ENCODE measurements around the gene CCNL2.
"Not testable (repeated sequence)": the region's sequence is repeated elsewhere in the genome, so short reads cannot be mapped to it uniquely, and the experiment has no call there.

CCNL2 gene

DNA sequence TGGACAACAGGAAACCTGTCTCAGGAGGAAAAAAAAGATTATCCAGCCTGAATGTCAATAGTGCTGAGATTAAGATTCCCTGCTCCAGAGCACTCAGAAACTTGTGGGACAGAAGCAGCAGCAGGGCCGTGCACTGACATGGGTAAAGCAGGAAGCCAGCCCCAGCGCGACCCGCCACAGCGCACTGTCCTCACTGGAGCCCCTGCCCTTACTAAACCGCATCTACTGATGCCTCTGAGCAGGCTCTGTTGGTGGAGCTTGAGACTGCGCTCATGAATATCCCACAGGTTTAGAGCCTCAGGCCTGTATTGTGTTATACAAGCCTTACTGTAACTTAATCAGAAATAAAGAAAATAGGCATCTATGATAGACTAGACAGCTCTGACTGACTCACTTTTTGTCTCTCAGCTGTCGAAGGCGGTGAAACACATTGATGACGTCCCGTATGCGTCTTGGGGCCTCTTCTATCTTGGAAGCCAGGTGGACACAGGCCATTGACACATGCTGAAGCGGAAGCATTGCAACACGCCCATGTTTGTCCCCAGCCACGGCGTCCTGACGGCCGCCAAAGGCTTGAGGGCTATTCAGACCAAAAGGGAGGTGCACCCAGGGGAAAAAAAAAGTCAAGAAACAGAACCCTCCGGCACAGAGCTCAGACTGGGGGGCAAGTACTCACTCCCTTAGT lies 1.2 kb downstream of the CCNL2 start:
- FAIRE-seq: no peak

- no peak for FAIRE-seq
Measured at GRCh38 chr1:1395166-1395565, 4.0 kb downstream of the CCNL2 start.

- FAIRE-seq: no peak
Measured at GRCh38 chr1:1394116-1394515, 5.0 kb downstream of the CCNL2 start.

- FAIRE-seq: no peak
Measured at GRCh38 chr1:1393428-1393827, 5.7 kb downstream of the CCNL2 start.

GRCh38 chr1:1393014-1393413 lies 6.1 kb downstream of the CCNL2 start:
- FAIRE-seq: no peak

DNA sequence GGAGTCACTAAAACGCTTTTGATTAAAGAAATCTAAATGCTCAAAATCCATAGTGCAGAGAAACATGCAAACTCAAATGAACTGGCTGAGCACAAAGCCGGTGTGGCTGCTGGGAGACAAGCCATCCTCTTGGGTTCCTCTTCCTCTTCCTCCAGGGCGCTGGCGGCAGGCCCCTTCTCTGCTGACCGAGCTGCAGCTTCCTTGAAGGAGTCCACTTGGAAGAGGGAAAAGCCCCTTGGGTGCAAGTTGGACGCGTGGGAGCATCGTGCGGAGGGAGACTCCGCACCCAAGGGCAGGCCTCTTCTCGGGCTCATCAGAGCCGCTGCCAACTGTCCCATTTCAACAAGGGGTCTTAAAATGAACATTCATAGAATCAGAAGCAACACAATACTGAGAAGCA lies 7.9 kb downstream of the CCNL2 start:
- no peak for FAIRE-seq

- FAIRE-seq: no peak
Measured at GRCh38 chr1:1390675-1391074, 8.5 kb downstream of the CCNL2 start.

GRCh38 chr1:1388078-1388472 lies 11.1 kb downstream of the CCNL2 start:
- no peak for FAIRE-seq

DNA sequence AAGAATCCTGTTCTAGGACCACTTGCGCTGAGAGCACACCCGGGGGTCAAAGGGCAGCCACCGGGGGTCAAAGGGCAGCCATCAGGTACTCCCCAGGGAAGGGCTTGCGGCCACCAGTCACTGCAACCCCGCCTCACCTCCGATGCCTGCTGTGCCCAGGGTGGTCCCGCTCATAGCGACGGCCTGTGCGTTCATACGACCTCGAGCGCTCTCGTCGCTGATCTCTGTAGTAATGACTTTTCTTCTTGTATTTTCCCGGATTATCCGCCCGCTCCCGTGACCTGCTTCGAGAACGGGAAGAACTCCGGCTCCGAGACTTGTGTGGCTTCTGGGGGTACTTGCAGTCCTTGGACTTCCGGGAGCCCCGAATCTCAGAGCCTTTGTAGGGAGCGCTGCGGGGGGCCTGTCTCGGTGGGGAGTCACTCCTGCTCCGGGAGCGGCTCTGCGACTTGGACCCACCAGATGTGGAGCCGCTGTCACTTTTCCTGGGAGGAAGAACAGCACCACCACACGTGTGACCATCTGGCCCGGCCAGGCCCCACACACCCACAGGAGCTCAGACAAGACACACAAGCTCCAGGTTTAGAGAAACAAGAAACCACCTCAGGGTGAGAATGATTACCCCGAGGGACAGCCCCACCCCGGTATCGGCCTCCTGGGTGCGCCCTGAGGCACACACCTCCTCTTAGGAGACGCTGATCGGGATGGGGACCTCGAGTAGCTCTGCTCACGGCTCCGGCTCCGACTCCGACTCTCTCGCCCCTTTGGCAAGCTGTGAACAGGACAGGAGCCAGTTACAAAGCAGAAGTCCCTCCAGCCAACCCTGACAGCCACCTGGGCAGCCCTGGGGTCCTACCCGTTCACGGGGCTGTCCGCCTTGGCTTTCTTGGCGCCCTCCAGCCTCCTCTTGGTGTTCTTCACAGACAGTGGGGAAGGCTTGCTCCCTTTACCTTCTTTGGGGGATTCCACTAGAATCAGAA lies 11.7 kb downstream of the CCNL2 start:
- no peak for FAIRE-seq

DNA sequence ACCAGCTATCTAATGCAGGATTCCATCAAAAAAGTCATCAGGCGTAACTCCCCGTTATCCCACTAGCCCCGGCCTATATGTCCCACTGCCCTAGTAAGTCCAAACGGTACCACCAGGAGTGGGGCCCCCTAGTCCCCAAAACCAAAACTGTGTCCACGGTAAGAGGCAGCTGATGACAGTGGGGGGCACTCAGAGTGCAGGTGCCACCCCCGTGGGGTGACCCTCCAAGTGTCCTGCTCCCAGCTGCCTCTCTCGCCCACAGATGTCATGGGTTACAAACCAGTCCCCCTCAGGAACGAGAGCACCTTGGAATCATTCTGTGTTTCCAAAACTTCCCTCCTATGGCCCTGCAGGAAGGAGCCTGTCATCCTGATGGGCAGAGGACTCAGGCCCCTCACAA lies 13.2 kb downstream of the CCNL2 start:
- FAIRE-seq: no peak

- FAIRE-seq: not testable (repeated sequence)
Measured at GRCh38 chr1:1385339-1385738, 13.8 kb downstream of the CCNL2 start.

DNA sequence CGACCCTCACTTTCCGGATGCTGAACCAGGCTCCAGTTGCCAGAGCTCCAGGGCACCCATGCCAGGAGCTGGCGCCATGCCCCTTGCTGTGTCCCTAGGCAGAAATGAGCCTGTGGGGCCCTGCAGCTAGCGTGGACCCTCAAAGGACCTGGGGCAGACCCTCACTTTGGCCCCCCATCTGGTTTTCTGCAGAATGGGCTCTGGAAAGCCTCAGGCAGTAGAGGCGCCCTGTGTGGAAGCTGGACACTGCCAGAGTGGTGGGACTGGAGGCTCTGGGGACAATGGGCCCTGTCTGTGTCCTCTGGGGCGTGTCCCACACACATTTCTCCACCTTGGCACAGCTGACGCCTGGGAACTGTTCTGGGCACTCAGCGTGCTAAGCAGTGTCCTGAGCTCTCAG lies 17.8 kb downstream of the CCNL2 start:
- no peak for FAIRE-seq

GRCh38 chr1:1380860-1381259 lies 18.3 kb downstream of the CCNL2 start:
- no peak for FAIRE-seq

DNA sequence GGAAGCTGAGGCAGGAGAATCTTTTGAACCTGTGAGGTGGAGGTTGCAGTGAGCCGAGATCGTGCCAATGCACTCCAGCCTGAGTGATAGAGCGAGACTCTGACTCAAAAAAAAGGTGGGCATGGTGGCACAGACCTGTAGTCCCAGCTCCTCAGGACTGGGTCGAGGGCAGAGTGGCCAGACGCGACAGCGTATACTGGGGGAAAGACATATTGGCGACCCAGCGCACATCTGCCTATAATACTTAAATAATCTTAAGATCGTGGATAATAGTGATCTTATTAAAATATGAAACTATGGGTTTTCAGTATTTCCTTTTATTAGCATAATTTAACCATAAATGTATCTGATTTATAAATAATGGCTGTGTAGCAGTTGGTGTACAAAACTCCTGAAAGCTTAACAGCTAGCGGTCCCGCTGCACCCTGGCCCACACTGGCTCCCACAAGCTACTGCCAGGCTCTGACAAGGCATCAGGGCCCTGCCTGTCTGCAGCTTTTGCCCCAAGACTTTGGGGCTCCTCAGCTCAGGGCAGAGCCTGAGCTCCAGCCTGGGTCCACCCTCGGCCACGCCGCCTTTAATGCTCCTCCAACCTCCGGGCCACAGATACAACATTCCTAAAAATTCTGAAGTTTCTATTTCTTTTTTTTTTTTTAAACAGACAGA lies 21.5 kb downstream of the CCNL2 start:
- no peak for FAIRE-seq

GRCh38 chr1:1376551-1377226 lies 22.4 kb downstream of the CCNL2 start:
- no peak for FAIRE-seq

GRCh38 chr1:1374929-1375662 lies 24.0 kb downstream of the CCNL2 start, which contains the start of gene AURKAIP1:
TSS of gene AURKAIP1 (minus strand) at chr1:1375207. CDS start at chr1:1374756, 451 bp downstream.
- FAIRE-seq: peak; percentile 99

- FAIRE-seq: no peak
Measured at GRCh38 chr1:1374589-1374928, 24.6 kb downstream of the CCNL2 start.

- FAIRE-seq: no peak
Measured at GRCh38 chr1:1373815-1374588, 25.1 kb downstream of the CCNL2 start.

DNA sequence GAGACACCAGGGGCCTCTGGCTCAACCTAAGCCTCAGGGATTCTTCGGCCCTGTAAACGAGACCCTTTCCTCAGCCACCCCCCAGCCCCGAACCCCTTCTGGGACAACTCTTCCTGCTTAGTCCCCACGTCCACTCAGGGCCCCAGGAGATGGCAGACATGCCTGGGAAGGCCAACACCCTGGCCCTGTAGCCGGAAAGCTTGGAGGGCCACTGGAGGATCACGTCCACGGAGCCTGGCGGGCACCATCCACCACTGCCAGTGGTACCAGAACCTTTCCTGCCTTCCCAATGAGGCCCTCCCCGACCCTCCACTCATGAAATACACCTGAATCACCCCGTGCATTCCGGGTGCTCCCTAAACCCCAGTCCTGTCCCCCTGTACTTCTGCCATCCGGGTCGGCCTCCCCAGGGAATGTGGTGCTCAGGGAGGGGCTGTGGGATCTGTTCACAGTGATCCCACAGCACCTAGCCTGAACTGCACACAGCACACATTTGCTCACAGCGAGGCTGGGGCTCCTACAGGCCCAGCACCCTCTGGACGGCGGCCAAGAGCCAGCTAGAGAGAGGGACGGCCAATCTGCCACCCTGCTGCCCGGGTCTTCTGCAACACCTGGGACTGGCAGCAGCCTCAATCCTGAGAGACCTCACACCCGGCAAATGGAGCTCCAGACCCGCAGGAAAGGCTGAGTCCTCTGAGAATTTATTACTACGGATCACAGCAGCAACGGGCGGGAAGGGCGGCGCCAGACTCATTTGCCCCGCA lies 25.9 kb downstream of the CCNL2 start:
- FAIRE-seq: no peak
